LHCN-M2 (cell line): ENCODE measurements around the gene CDX2. TPM values are rescaled to one million over a fixed set of nuclear protein-coding genes. Genes with fewer than 3 reads are reported as not detected.

ENCODE experiments used
- DNase-seq: peaks from one replicate; pipeline ENCODE4 v3.0.0-alpha.2; 2012; ENCODE audit warnings: low read depth
- total RNA-seq: library from RNA; depleted of rRNA; stranded (reverse); fragments of >200 nt; gene quantifications from 2 replicates; pipeline ENCODE4 v1.2.3, GENCODE V29; 2014; rRNA removed

CDX2 gene
- total RNA-seq, 1 experiment from 2014 or later: not detected

- DNase-seq: no peak
Observed at GRCh38 chr13:27918918-27919658, 50.0 kb downstream of the CDX2 start.

GRCh38 chr13:27918041-27918917 is 50.8 kb downstream of the CDX2 start:
- no peak for DNase-seq

GRCh38 chr13:27917121-27917947 is 51.8 kb downstream of the CDX2 start:
- DNase-seq: no peak

GRCh38 chr13:27915301-27916207 is 53.6 kb downstream of the CDX2 start:
- no peak for DNase-seq

- DNase-seq: no peak
Observed at GRCh38 chr13:27913160-27913559, 56.0 kb downstream of the CDX2 start.

- no peak for DNase-seq
Observed at GRCh38 chr13:27911521-27911920, 57.6 kb downstream of the CDX2 start.

Other genes starting within 250 kb of the CDX2 start
- not detected in 2 replicates for gene GSX1, start 176.8 kb downstream of the CDX2 start, total RNA-seq
- not detected in 2 replicates for gene PDX1, start 49.3 kb downstream of the CDX2 start, total RNA-seq
- gene URAD, start 19.4 kb upstream of the CDX2 start, total RNA-seq: not detected in 2 replicates
- not detected in 2 replicates for gene FLT3, start 131.3 kb upstream of the CDX2 start, total RNA-seq
- gene PAN3, start 169.2 kb upstream of the CDX2 start, total RNA-seq: 10.6 and 13.0 TPM in 2 replicates